Kidney (tissue), 14 donors: ENCODE measurements around the gene PLCL2. TPM values are rescaled to one million over a fixed set of nuclear protein-coding genes. Genes with fewer than 3 reads are reported as not detected.

Experiments
- DNase-seq, 5 donors: peaks; one replicate each; pipeline ENCODE4 v3.0.0-alpha.2; 2013 to 2020
- FAIRE-seq: peaks from 2 replicates; lab custom pipeline; 2012; peaks lifted over from hg19 to GRCh38; lab: Jason Lieb, UNC
- H3K27ac ChIP-seq, 2 donors: one replicate each; pipeline ENCODE4 v1.7.0; 2013; ENCODE audit warnings: low read depth in 2 of 2, low read length in 2 of 2, inconsistent platforms in 1 of 2
- H3K27me3 ChIP-seq: one replicate; pipeline ENCODE4 v1.7.1; 2013; ENCODE audit warnings: low read length, inconsistent platforms; ENCODE audit not compliant: control insufficient read depth, insufficient read depth
- H3K36me3 ChIP-seq, 3 donors: one replicate each; pipeline versions ENCODE4 v1.7.0 to v1.7.1; 2013; ENCODE audit warnings: low read length in 3 of 3, control low read depth in 1 of 3, inconsistent platforms in 1 of 3; ENCODE audit not compliant: insufficient read depth in 3 of 3, control insufficient read depth in 2 of 3
- H3K4me1 ChIP-seq, 3 donors: one replicate each; pipeline versions ENCODE4 v1.7.0 to v1.7.1; 2013; ENCODE audit warnings: low read length in 3 of 3, inconsistent platforms in 1 of 3, low read depth in 1 of 3; ENCODE audit not compliant: control insufficient read depth in 2 of 3, insufficient read depth in 2 of 3
- H3K4me3 ChIP-seq, 3 donors: one replicate each; pipeline versions ENCODE4 v1.7.0 to v1.8.1; 2013; ENCODE audit warnings: low read length in 3 of 3, control low read depth in 1 of 3, inconsistent platforms in 1 of 3
- H3K9ac ChIP-seq, 3 donors: one replicate each; pipeline versions ENCODE4 v1.7.0 to v1.7.1; 2013; ENCODE audit warnings: low read length in 3 of 3, control low read depth in 1 of 3, inconsistent platforms in 1 of 3
- H3K9me3 ChIP-seq, 3 donors: one replicate each; pipeline versions ENCODE4 v1.7.0 to v1.7.1; 2013; ENCODE audit warnings: low read length in 3 of 3, control low read depth in 1 of 3, inconsistent platforms in 1 of 3; ENCODE audit not compliant: control insufficient read depth in 2 of 3, insufficient read depth in 1 of 3
- CTCF ChIP-seq: IDR thresholded peaks from 3 replicates; pipeline ENCODE4 v1.5.1; 2012; ENCODE audit warnings: mild to moderate bottlenecking, moderate library complexity, borderline replicate concordance; ENCODE audit not compliant: insufficient read depth; ENCODE audit errors: extremely low read depth
- intact Hi-C: fragments of 100-400 bp; cut with DNase I; formaldehyde crosslinking; loops from one replicate; pipeline ENCODE4 v1.11.1; 2022
- polyA plus RNA-seq: library from polyadenylated mRNA; stranded (reverse); fragments of 350-450 nt; fragmentation: Illumina TruSeq; extraction: RNeasy Lipid Tissue Mini Kit (QIAGEN cat#74804); gene quantifications from one replicate; pipeline ENCODE4 v1.2.3, GENCODE V29; 2014; ENCODE audit warnings: low read depth, low replicate concordance; ENCODE audit not compliant: insufficient read depth
- total RNA-seq: library from RNA; stranded (reverse); fragmentation: NEBNext Ultra II Directional; extraction: Animal tissue kit (Norgen Biotek cat#: 25700); gene quantifications from one replicate; pipeline ENCODE4 v1.2.1, GENCODE V29; 2021
- donor health status: control.
- donor health status: control.
- donor health status: control.
- donor health status: control.
- donor health status: control.
- donor health status: DM: yes; HTN: yes; CAD: no.
- donor health status: Normal renal cell carcinoma (clear cell type).

Gene PLCL2
- total and polyA plus RNA-seq, 2 donors from 2014 or later: 10.5 to 19.1 TPM

GRCh38 chr3:17035966-17036365 is 151.2 kb downstream of the PLCL2 start:
- Histone ChIP-seq H3K9me3 (no peaks in the 10 kb centered on the region), H3K4me3 (no peak overlapping the region), H3K27ac (no peak overlapping the region), H3K36me3 (no peaks in the 10 kb centered on the region), H3K27me3 (no peaks in the 10 kb centered on the region), H3K4me1 (peaks cover 0 to 4% (median 0%) of the 10 kb centered on the region in 3 donors), H3K9ac (no peak overlapping the region)
- no peak for TF ChIP-seq CTCF
- no peak for DNase-seq
- intact Hi-C loops: no loop called here
- FAIRE-seq: no peak

- no peaks in the 10 kb centered on the region for H3K27me3 ChIP-seq
- no peaks in the 10 kb centered on the region for H3K9me3 ChIP-seq
- no peak overlapping the region for H3K27ac ChIP-seq
- no peak overlapping the region for H3K4me3 ChIP-seq
- FAIRE-seq: no peak
- intact Hi-C loops: no loop called here
- no peak for TF ChIP-seq CTCF
- no peaks in the 10 kb centered on the region for H3K36me3 ChIP-seq
- no peaks in the 10 kb centered on the region for H3K4me1 ChIP-seq
- no peak overlapping the region for H3K9ac ChIP-seq
- DNase-seq: no peak
These were observed 153.4 kb downstream of the PLCL2 start for GRCh38 chr3:17038141-17038540.

- Histone ChIP-seq H3K9me3 (no peaks in the 10 kb centered on the region), H3K9ac (no peak overlapping the region), H3K4me1 (no peaks in the 10 kb centered on the region), H3K36me3 (peaks cover 0 to 3% (median 0%) of the 10 kb centered on the region in 3 donors), H3K27ac (no peak overlapping the region), H3K27me3 (no peaks in the 10 kb centered on the region), H3K4me3 (no peak overlapping the region)
- no peak for DNase-seq
- no peak for FAIRE-seq
- no peak for TF ChIP-seq CTCF
- intact Hi-C loops: no loop called here
These were observed 154.3 kb downstream of the PLCL2 start for GRCh38 chr3:17038900-17039553.
